Neuron (in vitro differentiated cells): ENCODE measurements around the gene OR2T4.

Experiments
- H2AFZ ChIP-seq: one replicate; pipeline ENCODE4 v1.6.1; 2013; ENCODE audit warnings: low read depth, mild to moderate bottlenecking, inconsistent platforms, low read length, moderate library complexity
- H3K27me3 ChIP-seq: one replicate; pipeline ENCODE4 v1.6.1; 2013; ENCODE audit warnings: low read length; ENCODE audit not compliant: insufficient read depth
- H3K36me3 ChIP-seq: one replicate; pipeline ENCODE4 v1.6.1; 2013; ENCODE audit warnings: low read length; ENCODE audit not compliant: insufficient read depth
- H3K4me1 ChIP-seq: one replicate; pipeline ENCODE4 v1.6.1; 2013; ENCODE audit warnings: low read length; ENCODE audit not compliant: insufficient read depth
- H3K4me3 ChIP-seq: 2 replicates; pipeline ENCODE4 v1.5.1; 2013; ENCODE audit warnings: mild to moderate bottlenecking, low read length, moderate library complexity
- H3K9me3 ChIP-seq: one replicate; pipeline ENCODE4 v1.6.1; 2013; ENCODE audit warnings: low read length

OR2T4 gene

GRCh38 chr1:248393050-248393449 lies 31.6 kb downstream of the OR2T4 start:
- Histone ChIP-seq H3K9me3 (no peaks in the 10 kb centered on the region), H3K27me3 (no peaks in the 10 kb centered on the region), H2AFZ (no peak overlapping the region), H3K36me3 (no peaks in the 10 kb centered on the region), H3K4me1 (no peaks in the 10 kb centered on the region), H3K4me3 (no peak overlapping the region)

- H3K4me1 ChIP-seq: no peaks in the 10 kb centered on the region
- no peaks in the 10 kb centered on the region for H3K27me3 ChIP-seq
- no peak within 1 kb of the TSS for H3K4me3 ChIP-seq
- H2AFZ ChIP-seq: no peak within 1 kb of the TSS
- no peaks in the 10 kb centered on the region for H3K9me3 ChIP-seq
- H3K36me3 ChIP-seq: no peaks in the 10 kb centered on the region
These were observed 41.3 kb downstream of the OR2T4 start, which contains the start of gene OR2T1 for GRCh38 chr1:248402748-248403147. OR2T1 (plus strand) TSS chr1:248403048; CDS start chr1:248406148, 3,100 bp downstream.

GRCh38 chr1:248404024-248404423 lies 42.6 kb downstream of the OR2T4 start:
- no peaks in the 10 kb centered on the region for H3K4me1 ChIP-seq
- H3K27me3 ChIP-seq: no peaks in the 10 kb centered on the region
- no peak overlapping the region for H2AFZ ChIP-seq
- H3K9me3 ChIP-seq: no peaks in the 10 kb centered on the region
- H3K4me3 ChIP-seq: no peak overlapping the region
- H3K36me3 ChIP-seq: no peaks in the 10 kb centered on the region

DNA sequence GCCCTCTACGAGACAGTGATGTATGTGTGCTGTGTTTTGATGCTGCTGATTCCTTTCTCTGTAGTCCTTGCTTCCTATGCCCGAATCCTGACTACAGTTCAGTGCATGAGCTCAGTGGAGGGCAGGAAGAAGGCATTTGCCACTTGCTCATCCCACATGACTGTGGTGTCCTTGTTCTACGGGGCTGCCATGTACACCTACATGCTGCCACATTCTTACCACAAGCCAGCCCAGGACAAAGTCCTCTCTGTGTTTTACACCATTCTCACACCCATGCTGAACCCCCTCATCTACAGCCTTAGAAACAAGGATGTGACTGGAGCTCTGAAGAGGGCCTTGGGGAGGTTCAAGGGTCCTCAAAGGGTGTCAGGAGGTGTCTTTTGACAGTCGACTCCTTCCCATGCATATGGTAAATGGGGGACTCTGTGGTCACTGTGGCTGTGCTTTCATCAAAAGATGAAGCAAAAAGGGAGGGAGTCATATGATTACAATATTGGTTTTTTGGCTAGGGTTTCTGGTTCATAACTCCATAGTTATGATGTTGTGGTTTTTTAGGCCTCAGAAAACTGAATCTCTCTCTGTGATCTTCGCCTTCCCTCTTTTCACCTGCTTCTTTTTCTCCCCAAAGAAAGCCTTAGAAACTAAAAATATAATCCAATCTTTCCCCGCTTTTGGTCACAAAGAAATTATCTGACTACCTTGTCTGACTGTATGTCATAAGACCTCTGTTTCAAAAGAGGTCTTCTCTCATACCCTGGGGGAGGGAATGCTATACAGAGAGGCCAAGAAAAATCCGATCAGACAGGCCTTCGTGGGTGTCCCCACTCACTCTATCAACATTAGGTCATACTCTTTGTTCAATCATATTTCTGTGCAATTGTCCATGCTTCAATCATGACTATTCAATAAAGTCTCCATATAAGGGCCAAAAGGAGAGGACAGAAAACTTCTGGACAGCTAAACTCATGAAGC lies 45.5 kb downstream of the OR2T4 start:
- no peak overlapping the region for H3K4me3 ChIP-seq
- H2AFZ ChIP-seq: no peak overlapping the region
- no peaks in the 10 kb centered on the region for H3K4me1 ChIP-seq
- no peaks in the 10 kb centered on the region for H3K36me3 ChIP-seq
- H3K9me3 ChIP-seq: no peaks in the 10 kb centered on the region
- H3K27me3 ChIP-seq: no peaks in the 10 kb centered on the region
